Left lung (tissue), 10 donors: ENCODE data around the gene OR5C1. TPM values are rescaled to one million over a fixed set of nuclear protein-coding genes. Genes with fewer than 3 reads are reported as not detected.

Source experiments
- ATAC-seq: fragments of 200-7000 bp; cut with Tn5 transposase; one replicate; pipeline ENCODE4 v1.9.1; 2020; ENCODE audit warnings: moderate library complexity
- DNase-seq, 4 donors: peaks; one replicate each; pipeline ENCODE4 v3.0.0-alpha.2; 2013 to 2020
- H3K27ac ChIP-seq, 2 donors: fragments of 200-600 bp; sonication (generic) in 1 of 2; one replicate each; pipeline versions ENCODE4 v1.5.0 to v1.8.0; 2020 to 2021
- H3K27me3 ChIP-seq, 2 donors: fragments of 200-600 bp; sonication (generic) in 1 of 2; one replicate each; pipeline versions ENCODE4 v1.5.0 to v1.8.0; 2020 to 2021
- H3K36me3 ChIP-seq, 2 donors: fragments of 200-600 bp; sonication (generic) in 1 of 2; one replicate each; pipeline versions ENCODE4 v1.5.0 to v1.8.0; 2020 to 2021
- H3K4me1 ChIP-seq, 2 donors: fragments of 200-600 bp; one replicate each; pipeline ENCODE4 v1.8.0; 2021
- H3K4me3 ChIP-seq, 2 donors: fragments of 200-600 bp; sonication (generic) in 1 of 2; one replicate each; pipeline versions ENCODE4 v1.5.0 to v1.8.0; 2020 to 2021; ENCODE audit warnings: mild to moderate bottlenecking in 1 of 2
- H3K9me3 ChIP-seq, 2 donors: fragments of 200-600 bp; sonication (generic) in 1 of 2; one replicate each; pipeline versions ENCODE4 v1.5.0 to v1.8.0; 2020 to 2021
- CTCF ChIP-seq, 2 donors: fragments of 200-600 bp; sonication (generic) in 1 of 2; IDR thresholded peaks; one replicate each; pipeline versions ENCODE4 v1.5.0 to v1.8.0; 2021; ENCODE audit warnings: antibody characterized with exemption in 2 of 2
- intact Hi-C, 2 donors: fragments of 100-400 bp; cut with DNase I; formaldehyde crosslinking; loops; one replicate each; pipeline versions ENCODE4 v1.11.2 to v1.14.2; 2022
- polyA plus RNA-seq, 6 donors: library from polyadenylated mRNA; unstranded; fragments of 120-200 nt; gene quantifications; one replicate each; pipeline ENCODE4 v1.2.1, GENCODE V29; 2013; ENCODE audit not compliant: insufficient read length in 6 of 6
- total RNA-seq, 2 donors: library from RNA; stranded (reverse); fragmentation: NEBNext Ultra II Directional; extraction: Animal tissue kit (Norgen Biotek cat#: 25700); gene quantifications; one replicate each; pipeline ENCODE4 v1.2.1, GENCODE V29; 2021
- donor health status: DM: no; HTN: yes; CAD: no.
- donor health status: DM: no; HTN: no; CAD: no.

Gene OR5C1
- total and polyA plus RNA-seq, 8 donors = not detected

- Histone ChIP-seq H3K4me3 (no peak overlapping the region), H3K9me3 (no peaks in the 10 kb centered on the region), H3K27me3 (no peaks in the 10 kb centered on the region), H3K27ac (no peak overlapping the region), H3K4me1 (no peaks in the 10 kb centered on the region), H3K36me3 (no peaks in the 10 kb centered on the region)
- DNase-seq = no peak
- no peak for TF ChIP-seq CTCF (IDR thresholded peaks at IDR 0.05)
- ATAC-seq = no peak
- intact Hi-C loops = no loop called here
Observed at GRCh38 chr9:122786338-122786737, 2.4 kb upstream of the OR5C1 start.

GRCh38 chr9:122789256-122790046 lies 718 bp downstream of the OR5C1 start:
- H3K27me3 ChIP-seq = no peaks in the 10 kb centered on the region
- TF ChIP-seq CTCF (IDR thresholded peaks at IDR 0.05) = no peak
- intact Hi-C loops = no loop called here
- no peak overlapping the region for H3K4me3 ChIP-seq
- H3K36me3 ChIP-seq = no peaks in the 10 kb centered on the region
- ATAC-seq = no peak
- no peaks in the 10 kb centered on the region for H3K4me1 ChIP-seq
- H3K27ac ChIP-seq = no peak overlapping the region
- DNase-seq = no peak
- H3K9me3 ChIP-seq = no peaks in the 10 kb centered on the region

GRCh38 chr9:122791872-122792669 lies 3.3 kb downstream of the OR5C1 start:
- H3K4me3 ChIP-seq = no peak overlapping the region
- no peak for DNase-seq
- H3K27me3 ChIP-seq = no peaks in the 10 kb centered on the region
- no peak for ATAC-seq
- H3K4me1 ChIP-seq = no peaks in the 10 kb centered on the region
- TF ChIP-seq CTCF (IDR thresholded peaks at IDR 0.05) = no peak
- H3K36me3 ChIP-seq = no peaks in the 10 kb centered on the region
- intact Hi-C loops = no loop called here
- H3K27ac ChIP-seq = no peak overlapping the region
- H3K9me3 ChIP-seq = no peaks in the 10 kb centered on the region

GRCh38 chr9:122797316-122798063 lies 8.8 kb downstream of the OR5C1 start:
- Histone ChIP-seq H3K27ac (no peak overlapping the region), H3K27me3 (no peaks in the 10 kb centered on the region), H3K9me3 (no peaks in the 10 kb centered on the region), H3K36me3 (no peaks in the 10 kb centered on the region), H3K4me3 (no peak overlapping the region), H3K4me1 (no peaks in the 10 kb centered on the region)
- TF ChIP-seq CTCF (IDR thresholded peaks at IDR 0.05) = no peak
- intact Hi-C loops = no loop called here
- ATAC-seq (no peak), DNase-seq (no peak)
